HG03135 (cell line): Measurements from ENCODE around the gene LCORL.

Experiments
- ATAC-seq: cut with Tn5 transposase; IDR thresholded peaks from one replicate; pipeline ENCODE4 v1.9.1; 2021; ENCODE audit warnings: mild to moderate bottlenecking, moderate library complexity; ENCODE audit not compliant: unreplicated experiment

Gene LCORL

DNA sequence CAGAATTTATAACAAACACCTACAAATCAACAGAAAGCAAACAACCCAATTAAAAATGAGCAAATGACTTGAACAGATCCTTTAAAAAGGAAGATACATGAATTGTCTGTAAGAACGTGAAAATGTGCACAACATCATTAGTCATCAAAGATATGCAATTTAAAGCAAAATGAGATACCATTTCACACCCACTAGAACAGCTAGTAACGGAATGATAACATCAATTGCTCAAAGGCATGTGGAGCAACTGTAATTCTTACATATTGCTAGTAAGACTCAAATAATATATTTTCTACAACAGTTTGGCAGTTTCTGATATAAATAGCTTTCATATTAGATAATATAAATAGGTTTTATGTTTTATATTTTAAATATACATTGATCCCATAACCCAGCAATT lies 82.5 kb downstream of the LCORL start:
- no peak for ATAC-seq

GRCh38 chr4:17934286-17934685 lies 87.3 kb downstream of the LCORL start:
- no peak for ATAC-seq

GRCh38 chr4:17933126-17933525 lies 88.4 kb downstream of the LCORL start:
- no peak for ATAC-seq

- no peak for ATAC-seq
These were observed 89.5 kb downstream of the LCORL start for GRCh38 chr4:17932041-17932440.

GRCh38 chr4:17930256-17930655 lies 91.3 kb downstream of the LCORL start:
- no peak for ATAC-seq

DNA sequence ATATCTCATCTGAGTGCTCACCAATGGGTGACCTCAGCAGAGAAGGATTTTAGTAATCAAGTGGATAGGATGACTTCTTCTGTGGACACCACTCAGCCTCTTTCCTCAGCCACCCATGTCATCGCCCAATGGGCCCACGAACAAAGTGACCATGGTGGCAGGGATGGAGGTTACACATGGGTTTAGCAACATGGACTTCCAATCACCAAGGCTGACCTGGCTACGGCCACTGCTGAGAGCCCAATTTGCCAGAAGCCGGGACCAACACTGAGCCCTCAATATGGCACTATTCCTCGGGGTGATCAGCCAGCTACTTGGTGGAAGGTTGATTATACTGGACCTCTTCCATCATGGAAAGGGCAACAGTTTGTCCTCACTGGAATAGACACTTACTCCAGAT lies 97.4 kb downstream of the LCORL start:
- no peak for ATAC-seq

- no peak for ATAC-seq
These were observed 100.1 kb downstream of the LCORL start for GRCh38 chr4:17921451-17921850.

GRCh38 chr4:17920681-17921080 lies 100.9 kb downstream of the LCORL start:
- ATAC-seq, result no peak

- no peak for ATAC-seq
These were observed 106.1 kb downstream of the LCORL start for GRCh38 chr4:17915439-17915838.

DNA sequence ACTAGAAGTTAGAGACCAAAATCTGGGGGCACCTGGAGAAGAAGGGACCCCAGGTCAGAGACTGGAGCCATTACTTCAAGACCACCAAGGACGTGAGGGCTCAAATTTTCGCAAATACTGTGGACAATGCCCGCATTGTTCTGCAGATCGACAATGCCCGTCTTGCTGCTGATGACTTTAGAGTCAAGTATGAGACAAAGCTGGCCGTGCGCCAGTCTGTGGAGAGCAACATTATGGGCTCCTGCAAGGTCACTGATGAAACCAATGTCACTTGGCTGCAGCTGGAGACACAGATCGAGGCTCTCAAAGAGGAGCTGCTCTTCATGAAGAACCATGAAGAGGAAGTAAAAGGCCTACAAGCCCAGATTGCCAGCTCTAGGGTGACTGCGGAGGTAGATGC lies 109.5 kb downstream of the LCORL start:
- no peak for ATAC-seq

- no peak for ATAC-seq
These were observed 109.9 kb downstream of the LCORL start for GRCh38 chr4:17911608-17912007.

DNA sequence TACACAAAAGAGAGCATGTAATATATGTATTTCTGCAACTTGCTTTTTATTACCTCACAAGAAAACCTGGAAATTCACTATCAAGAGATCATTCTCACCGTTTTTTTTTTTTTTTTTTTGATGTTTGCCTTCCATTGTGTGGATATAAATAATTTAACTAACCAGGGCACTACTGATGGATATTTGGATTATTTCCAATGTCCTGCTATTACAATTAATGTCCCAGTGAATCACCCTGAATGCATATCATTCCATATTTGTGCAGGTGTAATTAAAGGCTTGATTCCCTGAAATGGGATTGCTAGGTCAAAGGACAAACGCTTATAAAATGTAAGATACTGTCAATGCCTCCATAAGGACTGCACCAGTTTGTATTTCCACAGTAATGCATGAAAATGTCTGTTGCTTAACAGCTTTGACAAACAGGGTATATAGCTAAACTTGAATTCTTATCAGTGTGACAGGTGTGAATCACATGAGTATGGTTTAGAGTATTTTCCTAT lies 123.0 kb downstream of the LCORL start:
- no peak for ATAC-seq

DNA sequence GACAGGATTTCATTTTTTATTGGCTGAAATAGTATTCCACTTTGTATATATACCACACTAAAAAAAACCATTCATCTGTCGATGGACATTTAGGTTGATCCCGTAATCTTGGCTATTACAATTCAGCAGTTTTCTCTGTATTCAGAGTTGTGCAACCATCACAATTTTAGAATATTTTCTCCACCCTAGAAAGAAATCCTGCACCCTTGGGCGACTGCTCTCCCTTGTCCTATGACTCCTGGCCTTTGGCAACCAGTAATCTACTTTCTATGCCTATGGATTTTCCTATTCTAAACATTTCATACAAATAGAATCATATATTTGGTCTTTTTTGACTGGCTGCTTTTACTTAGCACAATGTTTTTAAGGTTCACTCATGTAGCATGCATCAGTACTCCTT lies 126.1 kb downstream of the LCORL start:
- ATAC-seq, result no peak

DNA sequence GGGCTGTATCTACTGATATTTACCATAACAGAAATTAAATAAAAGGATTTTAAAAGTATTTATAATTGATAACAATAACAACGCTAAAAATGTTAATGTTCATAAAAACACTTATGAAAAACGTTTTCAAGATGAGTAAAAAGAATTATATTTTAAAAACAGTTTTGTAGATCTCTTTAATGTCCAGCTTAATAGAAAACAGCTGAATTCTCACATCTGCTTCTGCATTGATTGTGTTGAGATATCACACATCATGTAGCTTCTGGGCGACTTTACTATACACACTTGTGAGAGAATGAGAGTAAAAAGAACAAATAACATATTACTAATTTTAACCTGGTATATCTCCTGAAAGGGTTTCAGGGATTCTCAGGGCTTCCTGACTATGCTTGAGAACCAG lies 127.1 kb downstream of the LCORL start:
- ATAC-seq, result no peak

- no peak for ATAC-seq
These were observed 131.9 kb downstream of the LCORL start for GRCh38 chr4:17889692-17890091.

GRCh38 chr4:17884511-17884910 lies 137.0 kb downstream of the LCORL start:
- no peak for ATAC-seq

DNA sequence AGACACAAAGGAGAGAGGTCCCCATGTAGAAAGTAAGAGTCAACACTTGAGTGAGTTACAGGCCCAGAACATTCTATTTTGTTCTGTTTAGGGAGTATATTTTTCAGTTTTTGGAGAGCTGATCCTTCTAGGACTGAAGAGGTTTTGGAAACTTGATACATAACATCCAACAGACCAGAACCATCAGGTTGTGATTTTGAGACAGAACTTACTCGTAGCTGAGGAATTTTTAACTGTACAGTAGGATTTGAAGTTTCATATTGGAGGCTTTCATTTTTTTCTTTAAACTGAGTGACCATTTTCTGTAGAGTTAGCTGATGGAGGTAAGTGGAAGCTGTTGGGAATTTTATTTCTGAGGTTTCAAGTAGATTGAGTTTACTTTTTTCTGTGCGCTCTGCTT lies 137.5 kb downstream of the LCORL start:
- no peak for ATAC-seq

DNA sequence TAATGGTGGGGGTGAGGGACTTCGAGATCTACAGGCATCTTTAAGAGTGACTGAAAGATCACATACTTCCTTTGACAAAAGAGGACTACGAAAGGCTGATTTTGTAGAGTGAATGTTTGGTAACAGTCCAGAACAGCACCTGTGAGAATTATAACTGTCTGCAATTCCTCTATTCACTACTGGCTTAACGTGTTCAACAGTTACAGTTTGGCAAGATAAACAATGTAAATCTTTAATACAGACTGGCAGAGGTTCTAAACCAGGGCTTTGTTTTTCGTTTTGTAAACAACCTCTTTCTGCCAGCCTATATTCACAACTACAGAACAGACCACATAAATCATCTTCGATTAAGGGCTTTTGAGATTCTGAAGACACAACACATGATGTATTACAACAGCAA lies 143.9 kb downstream of the LCORL start:
- no peak for ATAC-seq

- no peak for ATAC-seq
These were observed 144.6 kb downstream of the LCORL start for GRCh38 chr4:17876943-17877342.

GRCh38 chr4:17875402-17876070 lies 146.0 kb downstream of the LCORL start:
- peak; percentile 97 for ATAC-seq

- no peak for ATAC-seq
These were observed 152.2 kb downstream of the LCORL start for GRCh38 chr4:17869327-17869726.

GRCh38 chr4:17867276-17867675 lies 154.3 kb downstream of the LCORL start:
- no peak for ATAC-seq

DNA sequence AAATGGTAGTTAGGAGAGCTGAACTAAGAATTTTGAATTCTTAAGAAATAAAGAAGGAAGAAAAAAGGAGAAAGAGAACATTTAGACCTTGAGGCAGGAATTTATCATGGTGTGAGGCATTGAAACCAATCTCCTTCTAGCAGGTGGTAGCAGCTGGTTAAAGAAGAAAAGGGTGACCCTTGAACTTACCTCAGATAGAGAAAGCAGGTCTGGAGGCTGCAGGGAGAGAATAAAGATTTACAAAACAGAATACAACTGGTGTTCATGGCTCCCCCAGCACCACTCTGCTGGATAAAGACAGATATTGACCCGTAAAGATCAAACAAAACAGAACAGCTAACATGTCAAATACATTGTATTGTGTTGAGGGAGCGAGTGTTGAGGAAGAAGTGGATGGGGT lies 154.7 kb downstream of the LCORL start:
- no peak for ATAC-seq
